SU-DHL-6 (cell line): Measurements from ENCODE around the gene KCNJ4.

Source experiments
- H2AFZ ChIP-seq: fragments of 200-600 bp; sonication (generic); 2 replicates; pipeline ENCODE4 v1.6.1; 2014; ENCODE audit warnings: low read depth, mild to moderate bottlenecking, moderate library complexity, mixed read lengths, antibody characterized with exemption, low read length; ENCODE audit not compliant: severe bottlenecking
- H3F3A ChIP-seq: fragments of 200-600 bp; shearing (Covaris generic); 2 replicates; pipeline ENCODE4 v1.6.0; 2016; ENCODE audit warnings: antibody characterized with exemption, mild to moderate bottlenecking; ENCODE audit not compliant: insufficient read depth
- H3K27ac ChIP-seq: fragments of 200-600 bp; sonication (generic); 2 replicates; pipeline ENCODE4 v1.5.1; 2016; ENCODE audit warnings: low read depth, mild to moderate bottlenecking, low read length, moderate library complexity, mixed read lengths
- H3K27me3 ChIP-seq: fragments of 200-600 bp; sonication (generic), shearing (Covaris generic); 2 replicates; pipeline ENCODE4 v1.6.0; 2014; ENCODE audit warnings: mild to moderate bottlenecking, low read length
- H3K36me3 ChIP-seq: fragments of 200-600 bp; sonication (generic); 2 replicates; pipeline ENCODE4 v1.6.1; 2014; ENCODE audit warnings: mild to moderate bottlenecking, low read length, mixed read lengths
- H3K4me2 ChIP-seq: fragments of 300-600, 200-600 bp; shearing (Covaris generic), sonication (generic); 2 replicates; pipeline ENCODE4 v1.6.0; 2014; ENCODE audit warnings: low read length, low read depth, mild to moderate bottlenecking; ENCODE audit not compliant: poor library complexity, severe bottlenecking
- H3K4me3 ChIP-seq: fragments of 200-600 bp; sonication (generic); 2 replicates; pipeline ENCODE4 v1.5.1; 2014; ENCODE audit warnings: antibody characterized with exemption, low read length, mild to moderate bottlenecking, mixed read lengths; ENCODE audit not compliant: insufficient read depth, poor library complexity, severe bottlenecking
- H3K79me2 ChIP-seq: fragments of 200-600 bp; sonication (generic); 2 replicates; pipeline ENCODE4 v1.6.1; 2014; ENCODE audit warnings: mild to moderate bottlenecking, low read length, moderate library complexity; ENCODE audit not compliant: insufficient read depth
- H3K9ac ChIP-seq: fragments of 200-600 bp; sonication (generic); 2 replicates; pipeline ENCODE4 v1.7.0; 2014; ENCODE audit warnings: mild to moderate bottlenecking, low read length
- H3K9me2 ChIP-seq: fragments of 200-600 bp; sonication (generic); replicated peaks from 2 replicates; pipeline ENCODE4 v1.6.1; 2014; ENCODE audit warnings: low read length; ENCODE audit not compliant: insufficient read depth
- H3K9me3 ChIP-seq: fragments of 200-600 bp; sonication (generic); 2 replicates; pipeline ENCODE4 v1.6.1; 2014; ENCODE audit warnings: low read length, mixed read lengths; ENCODE audit not compliant: insufficient read depth
- H4K20me1 ChIP-seq: fragments of 200-600 bp; sonication (generic); 2 replicates; pipeline ENCODE4 v1.6.1; 2014; ENCODE audit warnings: low read depth, mild to moderate bottlenecking, antibody characterized with exemption, low read length, moderate library complexity, mixed read lengths
- CTCF ChIP-seq: fragments of 200-600 bp; sonication (generic); IDR thresholded peaks from one replicate; pipeline ENCODE4 v1.5.1; 2017; ENCODE audit warnings: antibody characterized with exemption, mild to moderate bottlenecking, low read length, moderate library complexity; ENCODE audit not compliant: insufficient read depth, poor library complexity, severe bottlenecking
- EZH2phosphoT487 ChIP-seq: fragments of 200-600 bp; sonication (generic), shearing (Covaris generic); conservative IDR thresholded peaks from 2 replicates; pipeline ENCODE4 v1.6.1; 2018; ENCODE audit warnings: mild to moderate bottlenecking, antibody characterized with exemption, low read length, moderate library complexity, mixed read lengths

KCNJ4 gene

GRCh38 chr22:38426628-38427027 is 28.4 kb downstream of the KCNJ4 start:
- TF ChIP-seq CTCF = no peak
- TF ChIP-seq EZH2phosphoT487 = no peak
- Histone ChIP-seq H3K79me2 (no peaks in the 10 kb centered on the region), H3K27ac (no peak overlapping the region), H3K36me3 (no peaks in the 10 kb centered on the region), H2AFZ (no peak overlapping the region), H3K4me2 (no peak overlapping the region), H3K27me3 (no peaks in the 10 kb centered on the region), H3K9me3 (no peaks in the 10 kb centered on the region), H3K9me2 (no peaks in the 10 kb centered on the region), H4K20me1 (no peaks in the 10 kb centered on the region), H3K4me3 (no peak overlapping the region), H3F3A (no peaks in the 10 kb centered on the region), H3K9ac (no peak overlapping the region)

- H3K27ac ChIP-seq = no peak overlapping the region
- no peak overlapping the region for H3K4me2 ChIP-seq
- no peaks in the 10 kb centered on the region for H3K9me2 ChIP-seq
- no peak overlapping the region for H2AFZ ChIP-seq
- no peaks in the 10 kb centered on the region for H3K36me3 ChIP-seq
- H4K20me1 ChIP-seq = no peaks in the 10 kb centered on the region
- no peaks in the 10 kb centered on the region for H3F3A ChIP-seq
- no peaks in the 10 kb centered on the region for H3K79me2 ChIP-seq
- H3K27me3 ChIP-seq = no peaks in the 10 kb centered on the region
- no peak for TF ChIP-seq CTCF
- no peak for TF ChIP-seq EZH2phosphoT487
- no peak overlapping the region for H3K9ac ChIP-seq
- no peaks in the 10 kb centered on the region for H3K9me3 ChIP-seq
- H3K4me3 ChIP-seq = no peak overlapping the region
Measured at GRCh38 chr22:38424525-38425080, 30.4 kb downstream of the KCNJ4 start.

GRCh38 chr22:38423512-38424503 is 31.2 kb downstream of the KCNJ4 start:
- H3F3A ChIP-seq = no peaks in the 10 kb centered on the region
- H3K27me3 ChIP-seq = no peaks in the 10 kb centered on the region
- no peak overlapping the region for H2AFZ ChIP-seq
- no peak overlapping the region for H3K9ac ChIP-seq
- H3K4me3 ChIP-seq = no peak overlapping the region
- H3K27ac ChIP-seq = no peak overlapping the region
- no peaks in the 10 kb centered on the region for H4K20me1 ChIP-seq
- H3K79me2 ChIP-seq = no peaks in the 10 kb centered on the region
- no peak overlapping the region for H3K4me2 ChIP-seq
- TF ChIP-seq CTCF (no peak), EZH2phosphoT487 (no peak)
- no peaks in the 10 kb centered on the region for H3K9me2 ChIP-seq
- H3K36me3 ChIP-seq = no peaks in the 10 kb centered on the region
- no peaks in the 10 kb centered on the region for H3K9me3 ChIP-seq
